Astrocyte (in vitro differentiated cells and primary cell): ENCODE measurements around the gene PTPRN2. TPM values are rescaled to one million over a fixed set of nuclear protein-coding genes. Genes with fewer than 3 reads are reported as not detected.

Source experiments
- DNase-seq: peaks from one replicate; pipeline ENCODE4 v3.0.0-alpha.2; 2010; ENCODE audit warnings: low read depth
- FAIRE-seq: peaks from 2 replicates; lab custom pipeline; 2011; peaks lifted over from hg19 to GRCh38; lab: Jason Lieb, UNC
- H2AFZ ChIP-seq: 2 replicates; pipeline ENCODE4 v1.6.0; 2012; ENCODE audit warnings: low read depth, low read length, inconsistent platforms
- H3K27ac ChIP-seq: 2 replicates; pipeline ENCODE4 v1.5.1; 2011; ENCODE audit warnings: low read depth, low read length, inconsistent platforms
- H3K27me3 ChIP-seq: 2 replicates; pipeline ENCODE4 v1.6.0; 2011; ENCODE audit warnings: low read length, inconsistent platforms; ENCODE audit not compliant: insufficient read depth
- H3K36me3 ChIP-seq: 2 replicates; pipeline ENCODE4 v1.5.1; 2011; ENCODE audit warnings: low read length, inconsistent platforms; ENCODE audit not compliant: insufficient read depth
- H3K4me1 ChIP-seq: 2 replicates; pipeline ENCODE4 v1.5.1; 2011; ENCODE audit warnings: low read length, inconsistent platforms; ENCODE audit not compliant: insufficient read depth
- H3K4me2 ChIP-seq: 2 replicates; pipeline ENCODE4 v1.6.0; 2012; ENCODE audit warnings: low read length, inconsistent platforms
- H3K4me3 ChIP-seq: 2 replicates; pipeline ENCODE4 v1.5.1; 2011; ENCODE audit warnings: low read depth, mild to moderate bottlenecking, low read length, inconsistent platforms; ENCODE audit not compliant: insufficient read depth
- H3K79me2 ChIP-seq: 2 replicates; pipeline ENCODE4 v1.6.0; 2012; ENCODE audit warnings: mild to moderate bottlenecking, low read length, inconsistent platforms; ENCODE audit not compliant: insufficient read depth
- H3K9ac ChIP-seq: 2 replicates; pipeline ENCODE4 v1.6.0; 2012; ENCODE audit warnings: mild to moderate bottlenecking, low read length, inconsistent platforms
- H3K9me3 ChIP-seq: 2 replicates; pipeline ENCODE4 v1.5.1; 2012; ENCODE audit warnings: low read depth, mild to moderate bottlenecking, low read length, inconsistent platforms; ENCODE audit not compliant: insufficient read depth
- H4K20me1 ChIP-seq: 2 replicates; pipeline ENCODE4 v1.6.0; 2012; ENCODE audit warnings: low read length, inconsistent platforms; ENCODE audit not compliant: insufficient read depth
- H3K27ac Mint-ChIP-seq: one replicate; pipeline ENCODE4 v1.8.0; 2021; ENCODE audit warnings: mild to moderate bottlenecking, mixed read lengths; ENCODE audit not compliant: unreplicated experiment
- H3K27me3 Mint-ChIP-seq: one replicate; pipeline ENCODE4 v1.8.0; 2021; ENCODE audit warnings: low read depth, mixed read lengths; ENCODE audit not compliant: unreplicated experiment
- H3K36me3 Mint-ChIP-seq: one replicate; pipeline ENCODE4 v1.8.0; 2021; ENCODE audit warnings: low read depth, mixed read lengths; ENCODE audit not compliant: unreplicated experiment
- H3K4me1 Mint-ChIP-seq: one replicate; pipeline ENCODE4 v1.8.0; 2021; ENCODE audit warnings: low read depth, mixed read lengths; ENCODE audit not compliant: unreplicated experiment
- H3K4me3 Mint-ChIP-seq: one replicate; pipeline ENCODE4 v1.8.0; 2021; ENCODE audit warnings: mild to moderate bottlenecking, moderate library complexity, mixed read lengths; ENCODE audit not compliant: unreplicated experiment
- H3K9me3 Mint-ChIP-seq: one replicate; pipeline ENCODE4 v1.8.0; 2021; ENCODE audit warnings: mild to moderate bottlenecking, mixed read lengths; ENCODE audit not compliant: unreplicated experiment
- EZH2 ChIP-seq: IDR thresholded peaks from 2 replicates; pipeline ENCODE4 v1.6.1; 2012; ENCODE audit warnings: mild to moderate bottlenecking, low read length, inconsistent platforms; ENCODE audit not compliant: insufficient read depth
- total RNA-seq: library from RNA; stranded (reverse); gene quantifications from 2 replicates; pipeline ENCODE4 v1.2.1, GENCODE V29; 2021
- TF ChIP-seq, protein P1 (sequence below): IDR thresholded peaks from 2 replicates; pipeline ENCODE4 v1.5.1; 2011; ENCODE audit warnings: low read depth, mild to moderate bottlenecking, inconsistent platforms, low read length, moderate library complexity; ENCODE audit not compliant: insufficient read depth

PTPRN2 gene
- total RNA-seq, 1 donor from 2014 or later: 0.09 TPM

DNA sequence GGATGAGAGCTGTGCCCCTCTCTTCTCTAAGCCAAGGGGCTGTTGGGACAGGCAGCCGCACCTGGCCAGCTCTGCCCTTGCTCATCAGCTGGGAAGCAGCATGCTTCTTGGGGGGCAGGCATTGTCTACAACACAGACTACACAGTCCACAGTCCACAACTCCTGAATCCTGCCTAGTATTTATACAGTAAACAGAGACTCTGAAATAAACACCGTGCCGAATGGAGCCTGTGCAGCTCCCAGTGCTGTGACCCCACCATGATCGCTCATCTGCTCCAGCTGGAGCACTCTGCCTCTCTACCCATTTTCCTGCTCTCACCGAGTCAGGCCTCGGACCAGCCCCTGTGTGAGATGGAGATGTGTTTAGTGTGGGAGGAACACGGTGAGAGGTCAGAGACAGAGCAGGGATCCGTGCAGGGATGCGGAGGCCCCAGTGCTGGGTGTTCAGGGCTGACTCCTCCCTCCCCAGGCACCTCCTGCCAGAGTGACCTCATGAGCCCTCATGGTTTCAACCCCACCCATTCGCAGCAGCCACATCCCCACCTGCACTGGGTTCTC lies 642.8 kb downstream of the PTPRN2 start:
- DNase-seq: no peak
- Mint-ChIP-seq H3K27me3 (no peaks in the 10 kb centered on the region), H3K4me1 (no peaks in the 10 kb centered on the region), H3K9me3 (peaks cover 19% of the 10 kb centered on the region), H3K4me3 (no peak overlapping the region), H3K36me3 (no peaks in the 10 kb centered on the region), H3K27ac (no peak overlapping the region)
- H3K27ac ChIP-seq: no peak overlapping the region
- no peaks in the 10 kb centered on the region for H3K36me3 ChIP-seq
- H2AFZ ChIP-seq: no peak overlapping the region
- no peaks in the 10 kb centered on the region for H4K20me1 ChIP-seq
- no peak overlapping the region for H3K4me2 ChIP-seq
- TF ChIP-seq EZH2: no peak
- TF ChIP-seq, protein P1, sequence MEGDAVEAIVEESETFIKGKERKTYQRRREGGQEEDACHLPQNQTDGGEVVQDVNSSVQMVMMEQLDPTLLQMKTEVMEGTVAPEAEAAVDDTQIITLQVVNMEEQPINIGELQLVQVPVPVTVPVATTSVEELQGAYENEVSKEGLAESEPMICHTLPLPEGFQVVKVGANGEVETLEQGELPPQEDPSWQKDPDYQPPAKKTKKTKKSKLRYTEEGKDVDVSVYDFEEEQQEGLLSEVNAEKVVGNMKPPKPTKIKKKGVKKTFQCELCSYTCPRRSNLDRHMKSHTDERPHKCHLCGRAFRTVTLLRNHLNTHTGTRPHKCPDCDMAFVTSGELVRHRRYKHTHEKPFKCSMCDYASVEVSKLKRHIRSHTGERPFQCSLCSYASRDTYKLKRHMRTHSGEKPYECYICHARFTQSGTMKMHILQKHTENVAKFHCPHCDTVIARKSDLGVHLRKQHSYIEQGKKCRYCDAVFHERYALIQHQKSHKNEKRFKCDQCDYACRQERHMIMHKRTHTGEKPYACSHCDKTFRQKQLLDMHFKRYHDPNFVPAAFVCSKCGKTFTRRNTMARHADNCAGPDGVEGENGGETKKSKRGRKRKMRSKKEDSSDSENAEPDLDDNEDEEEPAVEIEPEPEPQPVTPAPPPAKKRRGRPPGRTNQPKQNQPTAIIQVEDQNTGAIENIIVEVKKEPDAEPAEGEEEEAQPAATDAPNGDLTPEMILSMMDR: no peak
- H3K27me3 ChIP-seq: no peaks in the 10 kb centered on the region
- no peak overlapping the region for H3K4me3 ChIP-seq
- H3K9me3 ChIP-seq: peaks cover 16% of the 10 kb centered on the region
- H3K4me1 ChIP-seq: no peaks in the 10 kb centered on the region
- FAIRE-seq: no peak
- no peak overlapping the region for H3K9ac ChIP-seq
- H3K79me2 ChIP-seq: no peaks in the 10 kb centered on the region

DNA sequence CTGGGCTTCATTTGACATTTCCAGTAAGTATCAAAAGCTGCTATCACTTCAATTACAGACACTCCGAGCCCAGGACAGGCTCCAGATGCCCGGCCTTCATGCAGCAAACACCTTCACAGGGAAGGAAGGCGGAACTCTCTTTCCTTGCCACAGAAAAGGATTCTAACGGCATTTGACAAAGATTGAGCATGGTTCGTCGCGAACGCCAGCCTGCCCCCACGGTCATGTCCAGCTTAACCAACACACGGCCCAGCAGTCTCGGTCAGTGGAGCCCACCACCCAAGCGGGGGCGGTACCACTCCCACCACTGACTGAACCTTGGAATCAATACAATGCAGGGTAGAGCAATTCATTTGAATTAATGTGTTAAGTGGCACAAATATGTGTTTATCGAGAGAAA lies 643.6 kb downstream of the PTPRN2 start:
- no peak for FAIRE-seq
- no peaks in the 10 kb centered on the region for H3K4me1 Mint-ChIP-seq
- no peak overlapping the region for H3K4me2 ChIP-seq
- H3K9ac ChIP-seq: no peak overlapping the region
- no peaks in the 10 kb centered on the region for H3K36me3 Mint-ChIP-seq
- peaks cover 16% of the 10 kb centered on the region for H3K9me3 ChIP-seq
- TF ChIP-seq, protein P1: no peak
- H3K36me3 ChIP-seq: no peaks in the 10 kb centered on the region
- H3K4me3 ChIP-seq: no peak overlapping the region
- no peaks in the 10 kb centered on the region for H3K27me3 ChIP-seq
- H3K27ac Mint-ChIP-seq: no peak overlapping the region
- no peak overlapping the region for H3K4me3 Mint-ChIP-seq
- H3K79me2 ChIP-seq: no peaks in the 10 kb centered on the region
- H3K27me3 Mint-ChIP-seq: no peaks in the 10 kb centered on the region
- no peaks in the 10 kb centered on the region for H3K4me1 ChIP-seq
- H3K9me3 Mint-ChIP-seq: peaks cover 19% of the 10 kb centered on the region
- no peak overlapping the region for H3K27ac ChIP-seq
- H2AFZ ChIP-seq: no peak overlapping the region
- no peak for DNase-seq
- no peaks in the 10 kb centered on the region for H4K20me1 ChIP-seq

DNA sequence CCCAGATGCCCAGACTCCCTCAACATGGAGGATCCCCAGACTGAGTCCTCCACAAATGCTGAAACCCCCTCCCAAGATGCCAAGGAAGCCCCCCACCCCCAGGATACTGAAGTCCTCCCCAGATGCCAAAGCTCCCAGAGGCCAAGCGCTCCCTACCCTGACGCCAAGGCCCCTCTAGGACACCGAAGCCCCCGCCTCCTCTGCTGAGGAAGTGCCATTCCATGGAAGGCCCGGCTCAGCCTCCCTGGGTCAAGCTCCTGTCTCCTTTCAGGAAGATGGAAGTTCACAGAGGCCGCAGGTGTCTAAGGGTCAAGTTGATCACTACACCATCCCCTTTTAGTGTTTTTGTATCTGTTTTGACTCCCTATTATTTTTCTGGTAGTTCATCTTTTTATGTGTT lies 644.1 kb downstream of the PTPRN2 start:
- Histone ChIP-seq H3K9me3 (peaks cover 19% of the 10 kb centered on the region), H3K27ac (no peak overlapping the region), H4K20me1 (no peaks in the 10 kb centered on the region), H3K4me1 (no peaks in the 10 kb centered on the region), H3K79me2 (no peaks in the 10 kb centered on the region), H3K36me3 (no peaks in the 10 kb centered on the region), H3K27me3 (no peaks in the 10 kb centered on the region), H3K4me3 (no peak overlapping the region), H2AFZ (no peak overlapping the region), H3K4me2 (no peak overlapping the region), H3K9ac (no peak overlapping the region)
- Mint-ChIP-seq H3K27me3 (no peaks in the 10 kb centered on the region), H3K27ac (no peak overlapping the region), H3K4me3 (no peak overlapping the region), H3K36me3 (no peaks in the 10 kb centered on the region), H3K9me3 (peaks cover 22% of the 10 kb centered on the region), H3K4me1 (no peaks in the 10 kb centered on the region)
- FAIRE-seq: no peak
- no peak for DNase-seq
- TF ChIP-seq, protein P1: no peak
- no peak for TF ChIP-seq EZH2
